Measurements from ENCODE around the gene IL20RA. TPM values are rescaled to one million over a fixed set of nuclear protein-coding genes. Genes with fewer than 3 reads are reported as not detected.

Gene IL20RA
- total and polyA plus RNA-seq, 2 experiments from 2014 or later, result 2.6 to 3.5 TPM

- TF ChIP-seq REST (IDR thresholded peaks at IDR 0.05; ENCODE audit: unreplicated experiment), result no peak
Measured at GRCh38 chr6:137001299-137001976, 43.3 kb downstream of the IL20RA start (continued).

- no peak for DNase-seq (ENCODE audit: low spot score)
- H3K27ac ChIP-seq (ENCODE audit: low read depth), result no peak overlapping the region
- no peaks in the 10 kb centered on the region for H3K27me3 ChIP-seq (ENCODE audit: insufficient read depth)
- H3K27me3 Mint-ChIP-seq (ENCODE audit: insufficient read depth, low read depth, poor library complexity), result peaks cover 13% of the 10 kb centered on the region
- no peaks in the 10 kb centered on the region for H3K9me3 Mint-ChIP-seq
- no peaks in the 10 kb centered on the region for H3K79me2 ChIP-seq (replicated peaks; ENCODE audit: insufficient read depth)
- H3K36me3 ChIP-seq (ENCODE audit: insufficient read depth), result no peaks in the 10 kb centered on the region
- H2AFZ ChIP-seq, result no peak overlapping the region
- TF ChIP-seq ZNF114 (CRISPR knock-in tag; IDR thresholded peaks at IDR 0.05), result no peak
- no peak for TF ChIP-seq CTCF (conservative IDR thresholded peaks at IDR 0.05; ENCODE audit: low read depth in 2 of 2)
- no peak for TF ChIP-seq STAT1 (IDR thresholded peaks at IDR 0.05; ENCODE audit: unreplicated experiment)
- TF ChIP-seq ZNF331 (CRISPR knock-in tag; IDR thresholded peaks at IDR 0.05; ENCODE audit: low read depth), result no peak
- no peak for TF ChIP-seq NANOG (IDR thresholded peaks at IDR 0.05; ENCODE audit: borderline replicate concordance)
- TF ChIP-seq ETS1 (IDR thresholded peaks at IDR 0.05), result no peak
- TF ChIP-seq EZH2 (IDR thresholded peaks at IDR 0.05; ENCODE audit: low read depth, unreplicated experiment), result no peak
- TF ChIP-seq JUNB (IDR thresholded peaks at IDR 0.05; ENCODE audit: unreplicated experiment), result no peak
- no peak for TF ChIP-seq CREB1 (CRISPR knock-in tag; IDR thresholded peaks at IDR 0.05; ENCODE audit: low read depth)
- ATAC-seq, result no peak
- peak overlapping the region; percentile 50 for H3K4me3 ChIP-seq
- H3K4me3 Mint-ChIP-seq, result peak overlapping the region; percentile 72
- no peaks in the 10 kb centered on the region for H4K20me1 ChIP-seq (replicated peaks; ENCODE audit: insufficient read depth)
- H3K4me2 ChIP-seq, result peak overlapping the region; percentile 74
- H3K4me1 ChIP-seq (ENCODE audit: insufficient read depth), result peaks cover 42% of the 10 kb centered on the region
- H3K4me1 Mint-ChIP-seq, result peaks cover 42% of the 10 kb centered on the region
- no peaks in the 10 kb centered on the region for H3K36me3 Mint-ChIP-seq (ENCODE audit: low read depth)
- H3K27ac Mint-ChIP-seq, result peak overlapping the region; percentile 86
- no peaks in the 10 kb centered on the region; the same call in 1 of the 2 replicates for H3K9me2 ChIP-seq (ENCODE audit: insufficient read depth)
- no peaks in the 10 kb centered on the region for H3F3A ChIP-seq (replicated peaks; ENCODE audit: low read depth)
Measured at GRCh38 chr6:137000825-137001224, 43.9 kb downstream of the IL20RA start.
